GM12873 (cell line): ENCODE results near the gene THSD4.

Experiments used
- CTCF ChIP-seq: IDR thresholded peaks from 2 replicates; pipeline ENCODE4 v1.5.1; 2012; ENCODE audit warnings: low read depth, mild to moderate bottlenecking, moderate library complexity, low read length, control low read depth; ENCODE audit not compliant: insufficient read depth; ENCODE audit errors: missing control alignments

The THSD4 gene

GRCh38 chr15:71385457-71385856 is 270.2 kb downstream of the THSD4 start:
- TF ChIP-seq CTCF = no peak

GRCh38 chr15:71386005-71386404 is 270.7 kb downstream of the THSD4 start:
- TF ChIP-seq CTCF = no peak

- peak; percentile 10 for TF ChIP-seq CTCF
These were observed 271.4 kb downstream of the THSD4 start for GRCh38 chr15:71386448-71387236.

- TF ChIP-seq CTCF = no peak
These were observed 272.5 kb downstream of the THSD4 start for GRCh38 chr15:71387810-71388209.

GRCh38 chr15:71390096-71390495 is 274.8 kb downstream of the THSD4 start:
- TF ChIP-seq CTCF = no peak

GRCh38 chr15:71391421-71392088 is 276.3 kb downstream of the THSD4 start:
- TF ChIP-seq CTCF = no peak

- no peak for TF ChIP-seq CTCF
These were observed 277.6 kb downstream of the THSD4 start for GRCh38 chr15:71392861-71393283.
